NCI-H1105 (cell line): ENCODE measurements around the gene MAPKAP1.

ENCODE experiments used
- DNase-seq: peaks from one replicate; lab custom pipeline; 2025; lab: John Stamatoyannopoulos, UW

The MAPKAP1 gene

DNA sequence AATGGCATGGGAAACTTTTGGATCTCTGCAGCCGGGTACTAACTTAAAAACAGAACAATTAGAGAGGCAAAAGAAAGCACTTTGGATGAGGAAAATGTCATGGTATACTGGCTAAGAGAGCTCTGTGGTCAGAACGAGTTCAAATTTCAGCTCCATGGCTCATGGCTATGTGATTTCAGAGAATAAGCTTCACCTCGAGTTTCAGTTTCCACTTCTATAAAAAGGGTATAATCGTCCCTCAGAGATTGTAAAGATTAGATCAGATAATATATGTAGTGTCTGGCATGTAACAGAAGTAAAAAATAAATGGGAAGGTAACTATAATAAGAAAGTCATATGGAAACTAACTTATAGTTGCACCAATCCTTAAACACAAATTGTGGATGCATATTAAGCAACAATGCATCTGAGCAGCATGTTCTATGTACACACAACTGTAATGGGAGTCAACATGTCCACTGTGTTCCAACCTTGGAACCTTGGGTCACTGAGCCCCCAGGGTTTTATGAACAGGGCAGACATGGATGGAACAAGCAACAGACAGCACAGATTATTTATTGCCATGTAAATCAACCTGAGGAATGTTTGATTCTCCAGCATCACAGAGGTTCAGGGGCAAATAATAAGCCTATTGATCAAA lies 145.4 kb downstream of the MAPKAP1 start:
- DNase-seq = no peak

DNA sequence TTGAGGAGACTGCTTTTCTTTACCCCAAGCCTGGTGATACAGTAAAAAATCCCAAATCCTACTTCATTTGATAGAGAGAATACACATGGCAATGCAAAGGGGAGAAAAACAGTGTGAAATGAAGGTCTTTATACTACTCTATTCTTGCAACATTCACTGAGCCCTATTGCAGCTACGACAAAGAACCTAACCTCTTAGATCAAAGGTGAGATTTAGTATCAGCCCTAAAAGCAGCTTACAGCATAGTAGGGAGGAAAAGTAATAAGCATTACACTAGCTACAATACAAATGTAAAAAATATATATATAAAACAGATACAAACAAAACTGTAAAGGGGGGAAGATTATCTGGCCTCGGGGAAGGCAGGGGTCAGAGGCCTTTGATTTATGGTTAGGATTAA lies 147.1 kb downstream of the MAPKAP1 start:
- no peak for DNase-seq

DNA sequence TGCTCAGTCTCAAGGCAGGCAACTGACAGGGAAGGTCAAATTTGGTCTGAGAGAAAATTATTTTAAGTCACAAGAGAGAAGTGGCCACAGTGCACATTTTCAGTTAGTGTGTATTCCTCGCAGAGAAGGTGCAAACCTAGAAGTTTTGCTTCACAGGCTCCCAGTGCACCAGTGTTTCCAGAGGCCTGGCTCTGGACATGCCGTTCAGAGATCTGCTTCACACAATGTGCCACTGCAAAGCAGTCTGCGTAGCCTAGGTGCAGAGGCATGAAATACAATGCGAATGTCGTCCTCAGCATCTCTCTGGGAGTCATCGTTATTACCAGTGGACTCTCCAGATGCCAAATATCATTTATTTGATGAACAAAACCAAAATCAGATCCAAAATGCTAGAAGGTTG lies 147.8 kb downstream of the MAPKAP1 start:
- no peak for DNase-seq

DNA sequence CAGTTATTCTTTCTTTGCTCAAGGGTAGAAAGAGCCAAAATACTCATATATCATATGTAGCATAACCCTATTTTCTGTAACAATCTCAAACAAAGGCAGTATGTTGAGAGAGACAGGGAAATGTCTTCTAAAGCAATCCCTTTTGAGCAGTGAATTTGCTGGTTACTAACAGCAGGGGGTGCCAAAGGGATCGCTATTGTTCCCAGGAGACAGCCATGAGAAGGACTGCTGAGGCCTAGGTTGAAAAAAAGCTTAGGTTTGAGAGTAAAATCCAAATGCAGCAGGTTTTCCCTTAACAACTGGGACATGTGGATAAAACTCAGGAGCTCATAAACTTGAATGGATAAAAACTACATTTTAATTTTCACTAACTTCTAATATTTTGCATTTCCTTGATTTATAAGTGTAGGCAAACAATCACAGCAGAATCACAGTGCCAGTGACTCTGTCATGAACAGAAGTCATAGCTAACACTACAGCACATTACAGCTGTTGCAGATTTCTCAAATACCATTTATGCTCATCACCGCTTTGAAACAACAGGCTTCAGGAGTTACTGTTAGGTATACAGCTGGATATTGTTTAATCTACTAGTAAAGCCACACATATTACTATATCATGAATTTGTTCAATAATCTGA lies 148.4 kb downstream of the MAPKAP1 start:
- peak; percentile 37 for DNase-seq

DNA sequence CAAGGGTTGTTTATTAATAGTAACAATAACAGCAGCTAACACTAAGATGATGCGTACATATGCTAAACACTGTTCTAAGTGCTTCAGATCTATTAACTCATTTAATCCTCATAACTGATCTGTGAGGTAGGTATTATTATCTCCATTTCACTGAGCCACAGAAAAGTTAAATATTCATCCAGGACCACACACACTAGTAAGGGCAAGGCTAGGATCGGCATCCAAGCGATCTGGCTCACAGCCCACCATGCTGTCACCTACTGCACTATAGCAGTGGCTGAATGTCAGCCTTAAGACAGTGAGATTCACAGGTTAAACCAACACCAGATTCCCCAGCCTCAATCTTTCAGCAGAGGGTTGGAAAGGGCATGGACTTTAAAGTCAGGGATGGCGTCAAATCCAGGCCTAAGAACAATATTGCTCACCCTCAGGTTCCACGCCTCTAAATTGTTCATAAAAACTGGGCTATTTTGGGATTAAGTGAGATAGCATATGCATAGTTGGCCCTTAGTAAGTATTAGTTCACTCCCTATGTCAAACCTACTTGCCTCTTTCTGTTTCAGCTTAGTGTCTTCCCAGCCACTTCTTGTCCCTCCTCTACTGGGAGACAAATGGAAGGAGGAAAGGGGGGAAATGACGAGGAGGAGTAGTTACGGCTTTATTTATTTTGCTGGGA lies 150.8 kb downstream of the MAPKAP1 start:
- no peak for DNase-seq

DNA sequence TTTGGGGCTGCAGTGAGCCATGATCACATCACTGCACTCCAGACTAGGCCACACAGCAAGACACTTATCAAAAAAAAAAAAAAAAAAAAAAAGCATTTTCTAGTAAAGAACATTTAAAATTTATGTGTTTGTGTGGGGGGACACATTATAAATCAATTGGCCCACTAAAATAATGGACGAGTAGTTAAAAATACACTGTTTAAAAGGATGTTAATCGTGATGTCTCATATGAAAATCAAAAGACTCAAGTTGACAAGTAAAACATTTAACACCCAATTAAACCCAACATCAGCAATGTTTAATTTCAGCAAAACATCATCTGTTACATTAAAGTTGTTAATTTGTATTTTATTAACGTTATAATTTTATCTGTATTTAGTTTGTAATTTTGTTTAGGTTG lies 152.3 kb downstream of the MAPKAP1 start:
- DNase-seq = no peak

DNA sequence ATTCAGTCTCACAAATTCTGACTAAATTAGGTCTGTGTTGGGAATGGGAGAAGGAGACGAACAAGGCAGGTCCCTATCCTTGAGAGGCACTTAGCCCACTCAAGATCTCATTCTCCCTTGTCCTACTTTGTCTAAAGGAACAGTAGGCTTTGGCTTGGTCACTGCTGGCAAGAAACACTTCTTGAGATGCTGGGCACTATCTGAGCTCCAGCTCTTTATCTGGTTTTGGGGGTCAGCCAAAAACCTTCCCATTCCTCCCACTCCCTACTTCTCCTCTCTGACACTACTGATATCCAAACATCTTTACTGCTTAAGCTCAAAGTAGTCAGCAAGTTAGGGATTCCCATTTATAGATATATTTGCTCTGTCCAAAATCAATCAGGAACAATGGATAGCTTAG lies 155.2 kb downstream of the MAPKAP1 start:
- no peak for DNase-seq

DNA sequence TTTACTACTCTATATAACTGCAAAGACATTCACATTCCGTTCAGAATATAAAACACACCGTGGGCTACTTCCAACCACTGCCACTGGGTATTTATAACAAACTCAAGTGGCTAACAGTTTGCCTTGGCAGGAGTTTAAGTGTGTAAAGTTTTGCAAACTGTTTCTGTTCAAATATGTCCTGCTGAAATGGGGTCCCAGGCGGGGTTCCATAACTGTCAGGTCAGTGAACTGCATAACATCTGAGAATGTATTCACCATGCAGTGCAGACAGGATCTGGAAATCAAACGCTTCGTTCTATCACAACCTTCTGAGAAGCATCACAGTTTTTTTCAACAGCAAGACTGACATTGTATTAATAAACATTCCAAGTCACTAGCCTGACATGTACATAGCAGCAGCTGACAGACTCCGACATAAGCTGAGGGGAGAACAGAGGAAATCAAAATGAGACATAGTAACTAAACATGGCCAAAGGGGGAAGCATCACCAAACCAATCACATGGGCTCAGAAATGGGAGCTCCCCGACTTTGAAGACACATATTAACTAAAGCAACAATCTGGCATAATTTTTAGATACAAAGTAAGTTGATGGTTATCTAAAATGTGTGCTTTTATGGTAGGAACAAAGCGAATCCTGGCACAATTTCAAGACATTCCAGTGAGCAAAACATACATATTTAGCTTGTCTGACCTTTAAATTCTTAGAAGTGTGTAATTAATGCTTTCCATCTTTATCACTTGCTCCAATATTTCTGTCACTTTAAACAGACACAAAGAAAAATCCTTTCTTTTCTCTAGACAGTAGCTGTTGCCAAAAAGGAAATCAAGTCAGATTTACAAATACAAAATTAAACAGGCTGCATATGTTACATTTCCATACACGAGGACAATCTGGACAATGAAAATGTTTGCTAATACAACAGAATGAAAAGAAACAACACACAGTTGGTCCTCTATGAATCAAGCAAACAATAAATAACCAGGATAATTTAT lies 156.8 kb downstream of the MAPKAP1 start:
- no peak for DNase-seq

DNA sequence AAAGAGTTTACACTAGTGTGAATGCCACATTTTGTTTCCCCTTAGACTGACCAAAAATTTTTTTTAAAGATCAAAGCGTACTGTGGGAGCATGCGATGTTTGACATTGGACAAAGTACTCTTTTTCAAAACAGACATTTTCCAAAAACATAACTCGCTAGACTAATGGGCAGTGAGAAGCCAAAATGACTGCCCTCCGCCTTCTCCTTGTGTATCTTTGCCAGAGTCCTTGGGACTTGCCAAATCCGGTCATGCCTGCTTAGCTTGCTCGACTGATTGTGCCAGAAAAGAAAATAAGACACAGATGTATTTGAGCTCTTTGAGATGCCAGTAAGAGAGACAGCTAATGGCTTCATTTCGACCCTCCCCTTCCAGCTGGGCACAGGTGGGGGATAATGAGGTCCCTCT lies 157.5 kb downstream of the MAPKAP1 start:
- peak; percentile 40 for DNase-seq

DNA sequence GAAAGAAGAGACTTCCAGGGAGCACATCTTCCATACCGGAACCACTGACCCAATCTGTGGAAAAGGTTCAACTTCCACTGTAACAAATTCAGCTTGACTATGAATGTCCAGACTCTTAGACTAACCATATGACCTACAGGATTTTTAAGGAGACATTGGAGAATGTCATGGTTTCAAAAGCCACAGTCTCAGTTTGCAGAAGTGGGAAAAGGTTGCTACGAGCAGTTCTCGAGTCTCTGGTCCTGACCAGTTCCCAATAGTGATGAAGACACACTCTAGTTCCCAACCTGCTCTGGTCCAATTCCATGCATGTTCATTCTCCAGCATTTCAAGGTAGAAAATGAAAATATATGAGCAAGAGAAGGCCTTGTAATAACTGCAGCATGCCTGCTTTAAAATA lies 158.0 kb downstream of the MAPKAP1 start:
- no peak for DNase-seq

DNA sequence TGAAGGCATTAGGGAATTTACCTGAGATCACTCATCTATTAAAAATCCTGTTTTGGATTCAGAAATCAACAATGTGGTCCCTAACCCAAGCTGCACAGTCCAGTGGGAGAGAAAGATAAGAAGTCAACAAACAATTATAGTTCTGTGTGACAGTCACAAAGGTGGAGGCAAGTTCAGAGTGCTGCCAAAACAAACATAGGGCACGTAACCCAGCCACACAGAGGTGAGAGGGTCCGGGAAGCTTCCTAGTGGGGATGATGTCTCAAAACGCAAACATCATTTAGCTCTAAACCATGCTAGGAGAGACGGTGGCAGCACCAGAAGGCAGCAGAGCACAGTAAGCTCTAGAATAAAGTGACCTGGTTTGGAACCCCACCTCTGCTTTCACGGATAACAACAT lies 158.9 kb downstream of the MAPKAP1 start:
- no peak for DNase-seq

DNA sequence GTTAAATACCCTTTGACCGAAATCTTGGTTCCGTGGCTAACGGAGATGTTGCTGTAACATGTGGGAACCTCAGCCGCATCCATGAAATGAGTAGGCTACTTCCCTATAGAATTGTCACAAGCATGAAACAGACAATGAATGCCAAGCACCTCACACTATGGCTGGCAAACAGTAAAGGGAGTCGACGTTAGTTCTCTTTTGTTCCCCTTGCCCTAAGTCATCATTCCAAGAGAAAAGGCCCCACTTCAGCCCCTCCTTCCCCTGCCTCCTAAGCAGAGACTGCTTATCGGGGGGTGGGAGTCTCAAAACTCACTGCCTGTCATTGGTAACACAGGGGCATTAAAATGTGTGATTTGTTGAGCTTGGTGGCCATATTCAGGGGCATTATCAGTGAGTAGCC lies 159.6 kb downstream of the MAPKAP1 start:
- no peak for DNase-seq

DNA sequence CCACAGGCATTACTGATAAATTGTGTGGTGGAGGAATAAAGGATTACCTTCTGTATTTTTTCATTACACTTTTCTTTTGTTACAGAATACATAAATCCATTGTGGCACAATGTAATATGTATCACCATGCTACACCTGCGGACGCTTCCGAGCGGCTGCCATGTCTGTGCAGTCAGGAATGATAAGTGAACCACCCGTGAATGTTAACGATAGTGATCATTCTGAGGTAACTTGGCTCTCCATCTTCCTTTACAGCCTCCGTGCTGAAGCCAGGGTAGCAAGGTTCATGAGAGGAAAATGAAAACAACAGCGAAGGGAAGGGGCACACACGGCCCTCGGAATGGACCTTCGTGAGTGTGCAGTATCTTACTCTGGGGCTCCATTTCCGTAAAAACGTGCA lies 161.2 kb downstream of the MAPKAP1 start:
- DNase-seq = no peak

DNA sequence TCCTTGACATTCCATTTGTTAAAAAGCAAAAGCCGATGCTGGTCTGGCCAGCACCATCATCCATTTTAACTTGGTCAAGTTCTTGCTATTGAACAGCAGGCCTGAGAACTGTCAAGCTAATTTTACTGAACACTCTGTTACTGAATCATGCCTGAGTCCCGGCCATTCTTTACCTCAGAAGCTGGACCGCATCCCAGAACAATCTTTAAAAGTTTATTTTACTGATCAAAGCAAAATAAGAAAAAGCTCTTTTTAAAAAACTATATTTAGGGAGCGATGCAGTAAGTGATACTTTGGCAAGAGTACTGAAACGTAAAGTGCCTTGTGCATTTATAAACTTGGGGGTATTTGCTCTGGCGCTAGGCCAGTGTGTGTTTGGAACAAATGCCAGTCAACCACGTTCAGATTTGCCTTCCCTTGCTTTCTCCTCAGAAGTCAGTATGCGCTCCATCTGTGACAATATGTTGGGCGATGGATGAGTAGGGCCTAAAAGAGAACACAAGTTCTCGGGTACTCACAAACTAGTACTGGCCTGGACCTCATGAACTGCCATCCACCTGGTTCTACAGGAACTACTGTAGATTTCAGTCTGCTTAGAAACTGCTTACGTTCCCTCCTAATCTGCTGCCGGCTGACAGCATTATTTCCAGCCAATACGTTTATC lies 161.9 kb downstream of the MAPKAP1 start:
- peak; percentile 69 for DNase-seq

DNA sequence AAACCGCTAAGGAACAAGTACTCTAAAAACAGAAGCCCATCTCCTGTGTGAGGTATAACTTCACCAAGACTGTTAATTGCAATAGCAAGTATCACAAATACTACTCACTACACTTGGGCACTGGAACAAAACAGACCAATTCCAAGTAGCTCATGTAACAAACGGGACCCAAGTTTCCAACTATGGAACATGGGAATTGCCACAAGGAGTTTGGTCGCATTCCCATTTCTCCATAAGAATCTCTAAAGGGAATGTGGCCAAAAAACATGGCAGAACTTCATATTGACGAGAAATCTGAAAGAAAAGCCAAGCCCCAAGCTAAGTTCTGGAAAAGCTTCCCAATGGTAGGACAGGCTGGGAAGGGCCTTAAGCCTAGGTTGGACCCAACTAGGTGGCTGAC lies 162.5 kb downstream of the MAPKAP1 start:
- no peak for DNase-seq

DNA sequence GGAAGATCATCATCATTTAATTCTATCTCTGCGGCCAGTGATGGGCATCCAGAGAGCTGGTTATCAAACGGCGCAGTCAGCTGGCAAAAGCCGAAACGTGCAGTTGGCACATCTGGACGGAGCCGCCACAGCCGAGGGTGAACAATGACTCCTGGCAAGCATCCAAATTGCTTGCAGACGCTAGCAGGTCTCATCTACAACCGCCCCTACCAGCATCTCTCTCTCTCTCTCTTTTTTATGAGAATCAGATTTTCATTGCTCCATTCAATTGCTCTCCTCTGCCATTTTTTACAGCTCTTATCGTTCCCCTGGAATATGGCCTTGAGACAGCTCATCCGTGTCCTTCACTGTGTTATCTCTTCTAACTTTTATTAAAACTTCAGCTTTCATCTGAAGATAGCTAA lies 165.2 kb downstream of the MAPKAP1 start:
- peak; percentile 92 for DNase-seq

DNA sequence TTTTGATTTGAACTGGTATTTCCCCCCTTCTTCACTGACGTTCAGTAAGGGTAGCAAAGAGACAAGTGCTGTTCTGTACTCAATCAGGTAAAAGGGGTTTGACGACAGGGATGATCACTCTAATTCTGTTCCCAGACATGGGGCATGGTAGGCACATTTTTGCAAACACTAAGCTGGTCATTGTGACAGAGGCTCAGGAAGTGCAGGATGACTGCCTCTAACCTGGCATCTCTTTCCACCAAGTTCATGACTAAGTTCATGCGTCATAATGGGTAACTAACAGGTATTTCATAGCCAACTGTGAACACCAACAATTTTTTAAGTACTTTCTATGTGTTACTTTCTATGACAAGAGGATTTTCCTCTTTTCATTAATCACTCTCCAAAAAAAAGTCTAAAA lies 166.5 kb downstream of the MAPKAP1 start:
- DNase-seq = no peak

DNA sequence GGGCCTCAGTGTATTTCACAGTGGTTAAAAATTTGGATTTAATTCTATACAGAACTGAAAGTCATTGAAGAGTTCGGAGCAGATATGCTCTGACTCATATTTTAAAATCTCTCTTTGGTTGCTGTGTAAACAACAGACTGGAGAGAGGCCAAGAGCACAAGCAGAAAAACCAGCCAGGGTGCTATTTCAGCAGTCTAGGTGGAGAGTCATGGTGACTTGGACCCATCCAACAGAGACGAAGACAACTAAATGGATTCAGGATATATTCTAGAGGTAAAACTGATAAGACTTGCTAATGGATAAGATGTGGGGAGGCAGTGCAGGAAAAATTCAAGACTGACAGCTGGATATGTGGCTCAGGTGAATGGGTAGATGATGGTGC lies 168.9 kb downstream of the MAPKAP1 start:
- peak; percentile 82 for DNase-seq

DNA sequence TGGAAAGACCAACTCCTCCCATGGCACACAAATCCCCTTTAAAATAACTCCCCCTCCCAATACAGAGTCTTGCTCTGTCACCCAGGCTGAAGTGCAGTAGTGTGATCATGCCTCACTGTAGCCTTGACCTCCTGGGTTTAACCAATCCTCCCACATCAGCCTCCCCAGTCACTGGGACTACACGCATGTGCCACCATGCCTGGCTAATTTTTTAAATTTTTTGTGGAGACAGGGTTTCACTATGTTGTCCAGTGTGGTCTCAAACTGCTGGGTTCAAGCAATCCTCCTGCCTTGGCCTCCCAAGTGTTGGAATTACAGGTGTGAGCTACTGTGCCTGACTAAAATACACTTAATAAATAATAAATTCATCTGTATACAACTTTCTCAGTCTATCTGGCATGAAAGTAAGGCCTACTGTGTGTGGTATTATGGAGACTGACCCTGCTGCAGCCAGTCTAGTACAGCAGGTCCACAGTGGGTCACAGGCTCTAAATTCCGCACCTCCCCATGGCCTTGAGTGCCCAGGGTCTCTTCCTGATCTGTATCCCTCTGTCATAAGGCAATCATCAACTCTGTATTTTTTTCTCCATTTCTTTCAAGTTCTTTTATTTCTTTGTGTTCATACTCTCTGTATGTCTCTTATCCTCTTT lies 169.4 kb downstream of the MAPKAP1 start:
- no peak for DNase-seq

DNA sequence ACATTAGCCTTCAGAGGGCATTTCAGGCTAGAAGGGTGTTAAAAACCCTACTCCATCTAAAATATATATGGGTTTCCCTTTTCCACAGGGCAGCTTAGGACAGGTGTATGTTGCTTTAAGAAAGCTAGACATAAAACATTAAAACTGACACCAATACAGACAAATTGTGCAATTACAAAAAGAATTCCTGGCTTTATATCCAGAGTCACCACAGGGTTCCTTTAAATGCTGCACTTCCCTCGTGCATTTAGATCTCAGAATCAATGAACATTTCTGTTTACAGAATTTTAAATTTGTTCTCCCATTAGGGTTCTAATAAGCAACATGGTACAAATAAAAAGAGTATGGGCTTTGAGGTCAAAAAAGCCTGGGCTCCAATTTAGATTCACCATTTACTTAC lies 170.2 kb downstream of the MAPKAP1 start:
- no peak for DNase-seq

DNA sequence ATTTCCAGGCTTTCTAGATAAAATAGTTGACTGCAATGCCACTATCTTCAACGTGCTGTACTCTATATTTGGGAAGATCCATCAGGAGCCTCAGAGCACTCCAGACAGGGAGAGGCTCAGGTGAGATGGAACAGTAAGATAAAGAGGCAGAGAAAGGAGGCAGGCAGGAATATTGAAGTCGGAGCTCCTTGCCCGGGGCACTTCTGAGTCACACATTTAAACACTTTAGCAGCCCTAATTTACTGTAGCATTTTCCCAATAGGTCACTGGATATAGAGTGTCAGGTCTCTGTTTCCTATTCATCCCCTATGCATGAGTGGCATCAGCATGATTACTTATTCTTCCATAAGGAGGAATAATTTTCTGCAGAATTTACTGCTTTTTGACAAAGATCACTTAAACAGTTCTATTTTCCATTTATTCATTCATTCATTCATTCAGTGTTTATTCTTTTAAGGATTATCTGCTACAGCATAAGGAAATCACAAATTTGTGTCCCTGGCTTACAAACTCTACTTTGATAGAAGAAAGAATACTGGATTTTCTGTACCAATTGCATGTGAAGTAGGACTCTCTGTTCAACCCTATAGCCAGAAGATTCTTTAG lies 170.7 kb downstream of the MAPKAP1 start:
- DNase-seq = no peak
